NOMO-1 treated with dmso at 0.1 percent for 144 hours (cell line): ENCODE measurements around the gene OTULIN.

ENCODE experiments used
- DNase-seq: peaks from one replicate; lab custom pipeline; 2025; ENCODE audit not compliant: unreplicated experiment; lab: John Stamatoyannopoulos, UW

The OTULIN gene

DNA sequence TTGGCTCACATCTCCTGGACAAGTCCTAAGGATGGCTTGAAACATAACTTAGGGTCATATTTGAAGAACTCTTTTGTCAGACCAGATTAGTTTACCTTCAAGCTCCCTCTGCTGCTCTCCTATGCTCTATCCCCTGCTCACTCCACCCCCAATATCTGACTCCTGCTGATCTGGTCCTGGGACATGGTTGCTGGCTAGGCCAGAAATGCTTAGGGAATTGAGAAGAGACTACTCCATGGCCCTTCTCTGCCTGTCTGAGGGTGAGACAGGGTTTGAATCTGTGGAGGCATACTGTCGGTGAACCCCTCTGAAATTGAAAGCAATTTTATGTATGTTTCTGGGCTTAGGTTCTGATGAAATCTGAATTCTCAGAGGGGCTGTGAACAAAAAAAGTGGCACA, 3.3 kb downstream of the OTULIN start:
- no peak for DNase-seq

DNA sequence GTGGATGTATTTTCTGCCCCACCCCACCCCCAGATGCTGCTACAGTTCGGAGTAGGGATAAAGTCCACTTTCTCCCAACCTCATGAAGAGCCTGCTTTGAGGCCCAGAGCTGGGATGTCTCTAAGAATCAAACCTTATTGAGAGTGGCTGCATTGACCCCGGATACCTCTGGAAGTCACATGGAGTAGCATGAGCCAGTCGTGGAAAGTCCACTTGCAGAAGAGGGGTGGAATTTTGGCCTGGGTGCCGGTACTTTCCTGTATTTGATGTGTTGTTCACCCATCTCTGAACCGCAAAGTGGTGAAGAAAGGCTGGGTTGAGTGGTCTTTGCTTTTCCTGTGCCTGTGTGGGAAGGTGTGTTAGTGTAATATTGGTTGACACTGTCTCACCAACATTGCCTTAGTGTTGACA, 3.7 kb downstream of the OTULIN start:
- no peak for DNase-seq

DNA sequence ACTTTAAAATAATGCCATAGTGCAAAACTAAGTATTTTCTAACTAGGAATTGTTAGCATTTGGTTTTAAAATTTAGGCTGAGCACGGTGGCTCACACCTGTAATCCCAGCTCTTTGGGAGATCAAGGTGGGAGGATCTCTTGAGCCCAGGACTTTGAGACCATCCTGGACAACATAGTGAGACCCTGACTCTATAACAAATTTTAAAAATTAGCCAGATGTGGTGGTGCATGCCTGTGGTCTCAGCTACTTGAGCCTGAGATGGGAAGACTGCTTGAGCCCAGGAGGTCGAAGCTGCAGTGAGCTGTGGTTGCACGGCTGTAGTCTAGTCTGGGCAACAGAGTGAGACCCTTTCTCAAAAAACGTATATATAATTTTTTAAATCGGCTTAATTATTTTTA, 4.9 kb downstream of the OTULIN start:
- no peak for DNase-seq

DNA sequence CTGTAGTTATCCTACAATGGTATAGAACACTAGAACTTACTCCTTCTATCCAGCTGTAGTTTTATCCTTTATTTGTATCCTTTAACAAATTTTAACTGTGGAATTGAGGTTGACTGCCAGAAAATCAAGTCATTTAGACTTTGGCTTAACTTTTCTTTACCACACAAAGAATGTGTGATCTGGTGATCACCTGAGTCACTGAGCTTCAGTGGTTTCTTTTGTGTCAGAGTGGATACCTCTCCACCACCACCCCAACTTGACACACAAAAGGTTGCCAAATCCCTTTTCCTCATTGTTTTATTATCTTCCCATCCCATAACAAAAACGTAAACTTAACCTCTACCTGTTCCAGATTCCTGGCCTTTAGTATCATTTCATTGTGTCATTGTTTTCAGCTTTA, 5.5 kb downstream of the OTULIN start:
- DNase-seq: no peak

DNA sequence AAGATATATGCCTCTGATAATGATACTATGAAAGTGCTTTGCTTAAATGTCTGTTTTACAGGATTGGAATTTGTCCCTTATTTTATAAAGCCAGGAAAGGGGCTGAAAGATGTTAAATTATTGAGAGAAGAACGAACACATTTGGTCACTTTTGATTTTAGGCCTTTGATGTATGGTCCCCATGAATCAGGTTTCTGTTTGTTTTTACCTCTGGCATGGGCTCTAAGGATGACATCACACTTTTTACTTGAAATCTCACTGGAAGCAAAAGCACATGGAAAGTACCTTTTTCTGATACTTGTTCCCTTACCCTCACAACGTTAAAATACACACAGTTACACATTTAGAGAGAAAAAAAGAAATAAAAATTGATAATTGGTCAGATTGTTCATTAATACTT, 6.9 kb downstream of the OTULIN start:
- no peak for DNase-seq

DNA sequence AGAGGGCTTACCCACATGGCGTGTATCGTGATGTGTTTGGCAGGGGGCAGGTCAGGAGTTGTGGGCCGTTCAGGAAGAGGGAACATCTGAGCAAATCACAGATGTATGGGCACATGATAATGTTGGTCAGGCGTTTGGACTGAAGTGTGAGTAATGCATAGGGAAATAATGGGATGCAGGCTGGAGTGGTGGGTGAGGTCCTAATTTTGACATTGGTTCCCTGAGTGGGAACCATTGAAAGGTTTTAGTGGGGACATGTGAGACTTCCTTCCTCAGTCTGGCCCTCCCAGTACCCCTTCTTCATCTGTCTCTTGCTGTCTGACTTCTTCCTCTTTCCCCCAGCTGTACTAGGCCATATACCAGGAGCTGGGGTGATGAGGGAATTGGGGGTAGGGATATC, 7.6 kb downstream of the OTULIN start:
- peak; percentile 24 for DNase-seq

DNA sequence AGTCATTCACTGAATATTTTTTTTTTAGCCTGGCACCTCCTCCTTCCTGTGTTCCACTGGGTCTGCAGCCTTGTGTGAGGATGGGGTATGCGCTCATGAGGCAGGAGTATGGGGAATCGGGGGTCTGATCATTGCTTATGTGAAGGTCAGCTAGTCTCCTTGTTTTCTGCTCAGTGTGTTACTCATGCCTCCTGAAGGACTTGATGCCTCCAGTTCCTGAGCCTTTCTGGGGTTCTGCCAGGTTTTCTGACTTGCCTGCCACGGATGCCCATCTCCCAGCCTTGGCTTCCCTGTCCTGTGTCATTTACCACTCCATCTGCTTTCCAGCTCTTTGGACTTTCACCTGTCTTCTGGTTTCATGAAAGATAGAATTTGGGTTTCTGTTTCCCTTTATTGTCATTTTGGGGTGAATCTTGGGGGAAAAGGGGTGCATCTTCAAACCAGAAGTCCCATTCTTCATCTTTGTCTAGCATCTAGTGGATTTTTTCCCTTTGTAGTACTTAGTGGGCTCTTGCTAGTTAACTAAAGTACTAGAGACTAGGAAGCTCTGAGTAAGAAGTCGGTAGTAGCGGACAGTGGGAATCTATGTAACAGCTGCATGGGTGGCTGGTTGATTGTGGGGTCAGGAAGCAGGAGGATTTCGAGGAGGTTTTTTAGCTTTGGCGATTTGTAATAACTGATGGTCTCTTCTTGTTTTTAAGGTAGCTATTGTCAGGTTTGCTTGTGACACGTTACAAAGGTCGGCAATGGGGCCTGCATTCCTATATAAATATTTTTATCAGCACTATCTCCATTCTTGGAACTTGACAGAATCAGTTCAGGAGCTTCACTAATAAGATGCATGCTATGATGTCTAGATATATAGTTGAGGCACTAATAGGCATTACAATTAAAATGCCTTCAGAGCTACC, 8.2 kb downstream of the OTULIN start:
- no peak for DNase-seq

DNA sequence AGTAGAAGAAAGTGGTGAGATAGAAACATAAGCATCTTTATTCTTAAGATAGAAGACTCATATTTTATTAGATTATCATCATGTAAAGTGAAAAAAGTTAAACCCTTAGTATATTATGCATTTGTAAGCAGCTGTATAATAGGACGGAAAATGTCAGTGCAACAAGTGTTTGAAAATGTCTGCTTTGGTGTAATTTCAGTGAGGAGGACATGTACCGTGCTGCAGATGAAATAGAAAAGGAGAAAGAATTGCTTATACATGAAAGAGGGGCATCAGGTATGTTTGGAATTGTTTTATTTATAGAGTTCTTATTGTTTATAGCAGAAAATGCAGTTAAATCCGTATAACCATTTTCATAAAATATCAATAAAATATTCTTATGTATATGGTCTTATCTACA, 8.9 kb downstream of the OTULIN start:
- no peak for DNase-seq

DNA sequence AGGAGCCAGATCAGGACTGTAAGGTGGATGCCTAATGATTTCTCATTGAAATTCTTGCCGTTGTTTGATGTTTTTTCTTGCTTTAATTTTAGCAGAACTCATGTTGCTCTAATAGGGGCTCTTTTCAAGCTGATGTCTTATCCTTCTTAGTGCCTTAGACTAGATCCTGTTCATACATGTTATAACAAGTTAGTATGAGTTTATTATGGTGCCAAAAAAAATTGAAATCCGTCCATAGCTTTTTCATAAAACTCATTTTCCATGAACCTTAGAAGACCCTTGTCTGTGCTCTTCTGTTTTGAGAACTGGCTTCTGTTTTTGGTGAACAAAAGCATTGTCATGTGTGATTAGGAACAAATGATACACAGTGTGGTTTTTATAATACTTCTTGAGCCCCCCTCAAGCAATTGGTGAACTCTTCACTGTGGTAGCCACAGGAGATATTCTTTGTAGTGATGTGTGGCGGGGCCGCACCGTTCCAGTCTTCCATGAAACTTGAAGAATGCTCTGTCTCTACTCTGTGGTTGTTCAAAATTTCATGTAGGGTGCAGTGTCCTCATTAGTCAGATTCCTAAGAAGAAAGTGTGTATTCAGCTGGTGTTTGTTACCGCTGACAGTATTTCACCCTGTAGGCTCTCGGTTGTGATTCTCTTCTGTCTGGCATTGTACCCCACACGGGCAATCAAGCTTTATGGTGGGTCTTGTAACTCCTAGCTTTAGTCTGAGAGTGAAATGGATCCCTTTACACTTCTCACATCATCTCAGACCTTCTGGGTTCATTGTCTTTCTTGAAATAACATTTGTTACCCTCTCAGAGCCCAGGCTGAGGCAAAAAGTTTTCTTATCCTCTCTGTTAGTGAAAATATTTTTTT, 10.7 kb downstream of the OTULIN start:
- no peak for DNase-seq

DNA sequence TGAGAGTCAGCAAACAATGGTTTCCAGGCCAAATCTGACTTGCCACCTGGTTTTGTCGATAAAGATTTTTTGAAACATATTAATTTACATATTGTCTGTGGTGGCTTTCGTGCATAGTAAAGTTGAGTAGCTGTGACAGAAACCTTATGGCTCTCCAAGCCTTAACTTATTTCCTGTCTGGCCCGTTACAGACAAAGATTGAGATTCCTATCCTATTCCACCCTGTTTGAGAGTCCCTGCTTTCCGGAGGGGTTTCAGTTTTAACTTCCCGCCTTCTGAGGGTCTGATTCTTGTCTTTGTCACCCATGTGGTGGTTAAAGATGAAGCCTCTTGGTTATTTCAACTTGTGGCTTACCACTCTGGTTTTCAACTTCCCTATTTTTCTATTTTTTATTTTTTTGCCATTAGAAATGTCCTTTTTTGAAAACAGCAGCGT, 11.4 kb downstream of the OTULIN start:
- peak; percentile 76 for DNase-seq

DNA sequence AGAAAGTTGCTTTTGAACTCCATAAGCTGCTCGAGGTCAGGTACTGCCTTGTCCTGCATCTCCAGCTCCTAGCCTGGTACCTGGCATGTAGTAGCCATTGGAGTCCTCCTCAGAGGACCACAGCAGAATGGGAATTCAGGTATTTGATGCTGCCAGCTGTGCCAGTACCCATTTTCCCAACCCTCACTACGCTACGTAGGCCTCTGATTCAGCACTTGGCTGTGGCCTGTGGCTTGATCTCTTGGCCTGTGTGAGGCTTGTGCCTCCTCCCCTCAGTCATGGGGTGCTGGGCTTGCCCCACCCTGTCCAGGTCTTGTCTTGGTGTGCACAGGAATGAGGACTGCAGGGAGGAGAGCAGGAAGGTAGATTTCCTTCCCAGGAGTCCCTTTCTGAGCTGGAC, 11.8 kb downstream of the OTULIN start:
- DNase-seq: peak; percentile 66

DNA sequence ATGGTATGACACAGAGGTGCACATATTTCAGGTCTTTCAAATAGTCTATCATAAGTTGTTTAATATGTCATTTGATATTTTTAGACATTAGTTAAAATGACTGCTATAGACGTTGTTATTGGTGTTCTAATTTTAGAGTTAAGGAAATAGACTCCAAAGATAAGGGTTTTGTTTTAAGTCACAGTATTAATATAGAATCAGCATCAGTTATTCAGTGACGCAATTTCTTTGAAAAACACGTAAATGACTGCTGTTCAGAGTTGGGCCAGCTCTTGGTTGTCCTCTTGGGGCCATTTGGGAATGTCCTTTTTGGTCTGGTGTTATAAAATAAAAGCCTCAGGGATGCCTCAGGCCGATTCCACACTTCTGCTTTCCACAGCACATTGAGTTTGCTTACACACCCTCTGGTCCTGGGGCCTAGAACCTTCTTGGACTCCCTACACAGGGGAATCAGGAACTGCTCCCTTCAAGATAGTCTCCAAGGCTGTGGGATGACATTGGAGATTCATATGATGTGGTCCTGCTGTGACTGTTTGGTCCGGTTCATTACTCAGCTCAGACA, 14.3 kb downstream of the OTULIN start:
- no peak for DNase-seq

DNA sequence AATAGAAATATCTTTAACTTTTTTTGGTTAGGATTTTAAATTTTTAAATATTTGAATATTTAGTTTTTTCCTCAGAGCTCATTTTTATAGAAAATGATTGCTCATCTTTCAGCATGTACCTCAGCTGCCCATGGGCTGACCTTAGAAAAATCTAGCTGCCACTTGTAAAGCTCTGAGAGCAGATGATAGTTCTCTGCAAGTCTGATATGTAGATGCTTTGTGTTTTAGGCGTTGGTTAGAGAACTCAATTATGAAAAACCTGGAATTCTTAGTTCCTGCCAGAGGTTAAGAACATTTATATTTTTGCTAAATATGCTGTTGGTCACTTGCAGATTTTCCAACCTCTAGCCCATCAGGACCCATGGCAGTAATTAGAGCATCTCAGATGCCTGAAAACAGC, 15.1 kb downstream of the OTULIN start:
- DNase-seq: no peak

DNA sequence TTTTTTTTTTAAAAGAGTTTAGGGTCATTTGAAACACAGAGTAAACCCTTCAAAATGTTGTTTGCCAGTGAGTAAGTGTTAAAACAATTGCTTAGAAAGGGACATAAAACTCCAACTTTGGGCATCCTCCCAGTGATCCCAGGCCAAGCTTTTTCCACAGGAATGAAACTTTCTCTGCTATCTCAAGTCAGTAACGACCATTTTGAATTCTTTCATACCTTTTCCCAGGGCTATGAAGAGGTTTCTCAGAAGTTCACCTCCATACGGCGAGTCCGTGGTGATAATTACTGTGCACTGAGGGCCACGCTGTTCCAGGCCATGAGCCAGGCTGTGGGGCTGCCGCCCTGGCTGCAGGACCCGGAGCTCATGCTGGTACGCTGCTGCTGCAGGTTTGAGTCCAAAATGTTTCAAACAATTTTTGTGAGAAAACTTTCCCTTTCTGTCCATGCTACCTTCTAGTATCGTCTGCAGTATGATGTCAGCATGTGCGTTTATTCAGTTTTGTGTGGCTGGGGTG, 16.8 kb downstream of the OTULIN start:
- no peak for DNase-seq

DNA sequence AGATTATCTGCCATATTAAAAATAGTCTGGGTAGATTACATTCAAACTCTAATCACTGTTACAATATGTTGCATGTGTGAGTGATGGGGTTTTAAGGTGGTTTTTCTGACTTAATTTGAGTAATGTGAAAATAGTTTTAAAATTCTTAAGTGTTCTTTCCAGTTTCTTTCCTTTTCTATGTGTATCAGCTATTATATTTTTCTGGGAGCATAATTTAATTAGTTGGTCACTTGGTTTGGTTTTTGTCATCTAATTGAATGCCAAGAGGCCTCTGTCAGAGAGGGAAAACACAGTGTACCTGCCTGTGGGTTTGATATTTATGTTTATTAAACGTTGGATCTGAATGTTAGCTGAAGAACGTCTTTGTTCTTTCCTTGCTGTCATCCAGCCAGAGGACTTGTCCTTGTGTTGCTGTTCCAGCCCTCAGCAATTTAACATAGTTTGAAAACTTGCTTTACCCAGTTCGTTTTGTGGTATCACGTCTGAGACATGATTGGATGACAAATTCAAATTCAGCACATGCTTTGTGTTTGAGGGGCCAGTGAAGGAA, 19.5 kb downstream of the OTULIN start:
- no peak for DNase-seq

DNA sequence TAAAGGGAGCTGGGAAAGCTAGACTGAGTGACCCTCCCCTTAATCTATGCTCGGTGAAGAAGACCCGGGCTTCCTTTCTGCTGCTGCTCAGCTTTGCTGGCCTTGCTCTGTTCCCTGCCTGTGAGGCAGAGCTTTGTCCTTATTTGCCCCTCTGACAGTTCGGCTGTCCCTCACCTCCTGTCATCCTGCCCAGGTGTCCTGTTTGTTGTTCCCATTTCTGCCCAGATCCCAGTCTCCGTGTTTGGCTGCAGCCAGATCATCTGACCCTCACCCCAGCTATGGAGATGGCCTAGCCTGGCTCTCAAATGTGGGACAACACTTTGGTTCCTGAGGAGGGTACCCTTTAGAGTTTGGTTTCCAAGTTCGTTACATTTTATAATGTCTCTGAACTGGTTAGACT, 20.2 kb downstream of the OTULIN start:
- DNase-seq: no peak

DNA sequence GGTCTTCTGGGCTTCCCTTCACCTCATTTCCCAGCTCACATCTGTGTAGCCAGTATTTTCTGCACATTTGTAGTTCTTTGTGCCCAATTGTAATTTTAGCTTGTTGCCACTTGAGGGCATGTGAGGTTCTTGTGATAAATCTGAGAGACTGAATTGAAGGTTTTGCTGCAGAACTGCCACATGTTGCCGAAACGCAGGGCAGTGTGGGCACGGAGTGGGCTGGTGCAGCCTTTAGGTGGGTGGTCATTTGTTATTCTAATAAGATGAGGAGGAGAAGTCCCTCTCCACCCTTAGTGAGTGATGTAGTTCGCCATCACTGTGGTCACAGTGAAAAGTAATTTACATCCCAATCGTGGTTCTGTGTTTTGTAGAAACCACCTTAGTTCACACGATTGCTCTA, 21.2 kb downstream of the OTULIN start:
- DNase-seq: peak; percentile 12

DNA sequence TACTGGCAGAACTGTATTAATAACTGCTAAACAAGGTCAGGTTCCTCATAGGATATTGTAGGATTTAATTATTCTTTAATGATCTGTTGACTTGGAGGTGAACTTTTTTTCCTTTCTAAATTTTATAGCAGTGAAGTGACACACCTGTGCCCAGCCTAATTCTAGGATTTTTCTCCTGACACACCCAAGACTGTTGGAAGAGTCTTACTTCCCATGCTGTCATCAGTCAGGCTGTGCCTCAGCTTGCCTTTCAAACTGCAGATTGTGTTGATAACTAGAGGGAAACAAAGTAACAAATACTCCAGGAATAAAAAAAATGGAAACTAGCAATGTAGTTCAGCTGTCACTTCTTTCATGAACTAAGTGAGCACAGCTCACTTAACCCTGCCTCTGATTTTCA, 22.0 kb downstream of the OTULIN start:
- no peak for DNase-seq

DNA sequence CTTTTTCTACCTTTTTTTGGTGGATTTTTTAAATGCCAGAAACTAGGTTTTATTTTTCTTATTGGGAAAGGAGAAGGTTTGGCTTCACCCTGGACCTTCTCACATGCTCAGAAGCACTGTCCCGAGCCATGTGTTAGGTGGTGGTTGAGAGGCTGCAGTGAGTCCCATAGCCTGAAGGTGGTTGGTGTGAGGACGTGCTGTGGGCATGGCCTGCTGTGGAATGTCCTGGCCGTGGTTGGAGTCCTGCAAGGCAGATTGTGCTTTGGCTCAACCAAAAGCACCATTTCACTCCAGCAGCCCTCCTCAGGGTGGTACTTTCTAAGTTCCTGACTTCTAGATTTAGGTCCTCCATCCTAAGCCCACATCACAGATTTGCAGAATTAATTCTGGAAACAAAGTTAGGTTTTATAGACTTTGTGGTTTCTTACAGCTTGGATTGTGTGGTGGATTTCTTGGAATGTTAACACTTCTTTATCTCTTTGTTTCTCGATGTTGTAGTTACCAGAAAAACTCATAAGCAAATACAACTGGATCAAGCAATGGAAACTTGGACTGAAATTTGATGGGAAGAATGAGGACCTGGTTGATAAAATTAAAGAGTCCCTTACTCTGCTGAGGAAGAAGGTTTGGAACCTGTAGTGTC, 22.6 kb downstream of the OTULIN start:
- DNase-seq: no peak

DNA sequence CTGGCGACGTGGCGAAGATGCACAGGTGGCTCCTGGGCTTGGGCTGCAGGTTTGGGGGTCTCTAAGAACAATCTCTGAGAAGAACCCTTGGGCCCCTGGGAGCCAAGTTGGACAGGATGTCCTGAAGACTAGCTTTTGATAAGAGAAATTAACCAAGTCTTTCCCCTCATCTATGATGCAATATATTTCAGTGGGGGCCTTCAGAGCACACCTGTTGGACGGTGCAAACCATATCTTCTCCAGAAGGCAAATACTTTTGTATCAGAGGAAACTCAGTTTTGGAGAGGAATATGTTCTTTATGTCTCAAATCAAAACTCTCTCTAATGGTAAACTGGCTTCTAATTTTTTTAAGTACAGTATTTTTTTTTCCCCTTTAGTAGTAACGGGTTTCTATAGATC, 28.6 kb downstream of the OTULIN start:
- no peak for DNase-seq

DNA sequence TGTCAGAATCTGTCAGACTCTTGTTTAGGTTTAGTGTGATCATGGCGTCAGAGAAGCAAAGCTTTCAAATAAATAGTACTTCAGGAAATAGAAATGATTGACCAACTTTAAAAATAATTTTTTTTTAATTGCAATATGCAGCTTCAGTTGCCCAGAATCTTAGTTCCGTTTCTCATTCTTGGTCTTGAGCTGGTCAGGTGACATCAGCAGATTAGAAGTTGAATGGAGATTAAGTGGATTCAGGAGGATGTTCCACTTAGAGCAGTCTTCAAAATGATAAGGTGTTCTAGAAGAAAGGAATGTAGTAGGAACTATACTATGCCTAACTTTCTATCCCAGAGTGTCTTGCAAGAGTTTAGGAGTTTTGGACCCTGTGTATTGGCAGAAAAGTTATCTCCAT, 30.6 kb downstream of the OTULIN start:
- no peak for DNase-seq
